Dermis blood vessel endothelial cell (primary cell): ENCODE data around the gene NAPB. TPM values are rescaled to one million over a fixed set of nuclear protein-coding genes. Genes with fewer than 3 reads are reported as not detected.
"Not testable (repeated sequence)": the region's sequence is repeated elsewhere in the genome, so short reads cannot be mapped to it uniquely, and the experiment has no call there.

Source experiments
- DNase-seq: peaks from one replicate; pipeline ENCODE4 v3.0.0; 2010
- total RNA-seq: library from RNA; depleted of rRNA; stranded (reverse); fragments of >200 nt; gene quantifications from 2 replicates; pipeline ENCODE4 v1.2.3, GENCODE V29; 2014

The NAPB gene
- 8.2 and 12.1 TPM in 2 replicates for total RNA-seq

- peak; percentile 96 for DNase-seq
Measured at GRCh38 chr20:23420943-23421931, at the start of gene NAPB. Gene NAPB (minus strand): TSS chr20:23421488. CDS start chr20:23421402, 86 bp downstream.

DNA sequence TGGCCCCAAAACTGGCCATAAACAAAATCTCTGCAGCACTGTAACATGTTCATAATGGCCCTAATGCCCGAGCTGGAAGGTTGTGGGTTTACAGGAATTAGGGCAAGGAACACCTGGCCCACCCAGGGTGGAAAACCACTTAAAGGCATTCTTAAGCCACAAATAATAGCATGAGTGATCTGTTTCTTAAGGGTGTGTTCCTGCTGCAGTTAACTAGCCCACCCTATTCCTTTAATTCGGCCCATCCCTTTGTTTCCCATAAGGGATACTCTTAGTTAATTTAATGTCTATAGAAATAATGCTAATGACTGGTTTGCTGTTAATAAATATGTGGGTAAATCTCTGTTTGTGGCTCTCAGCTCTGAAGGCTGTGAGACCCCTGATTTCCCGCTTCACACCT, 45.7 kb upstream of the NAPB start:
- DNase-seq: not testable (repeated sequence)

GRCh38 chr20:23461180-23461579, 39.9 kb upstream of the NAPB start:
- no peak for DNase-seq

GRCh38 chr20:23459461-23460150, 38.3 kb upstream of the NAPB start:
- no peak for DNase-seq

- DNase-seq: no peak
Measured at GRCh38 chr20:23456873-23457272, 35.6 kb upstream of the NAPB start.

DNA sequence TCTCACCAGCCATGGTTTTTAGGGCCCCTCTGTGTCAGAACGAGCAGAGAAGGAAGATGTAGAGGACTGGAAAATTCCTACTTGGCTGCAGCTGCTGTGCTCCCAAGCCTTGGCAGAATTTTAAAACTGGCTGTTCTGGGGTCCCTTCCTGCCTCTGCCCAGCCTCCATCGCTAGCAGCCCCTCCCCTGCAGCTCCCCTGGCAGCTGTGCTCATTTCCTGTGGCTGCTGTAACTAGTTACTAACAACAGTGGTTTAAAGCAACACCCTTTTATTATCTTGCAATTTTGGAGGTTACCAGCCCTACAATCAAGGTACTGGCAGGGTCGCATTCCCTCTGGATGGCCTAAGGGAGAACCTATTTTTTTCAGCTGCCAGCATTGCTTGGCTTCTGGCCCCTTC, 35.1 kb upstream of the NAPB start:
- DNase-seq: no peak

GRCh38 chr20:23455639-23456038, 34.4 kb upstream of the NAPB start:
- DNase-seq: no peak

- DNase-seq: no peak
Measured at GRCh38 chr20:23454816-23455215, 33.5 kb upstream of the NAPB start.

GRCh38 chr20:23453549-23454543, 32.6 kb upstream of the NAPB start:
- DNase-seq: no peak

DNA sequence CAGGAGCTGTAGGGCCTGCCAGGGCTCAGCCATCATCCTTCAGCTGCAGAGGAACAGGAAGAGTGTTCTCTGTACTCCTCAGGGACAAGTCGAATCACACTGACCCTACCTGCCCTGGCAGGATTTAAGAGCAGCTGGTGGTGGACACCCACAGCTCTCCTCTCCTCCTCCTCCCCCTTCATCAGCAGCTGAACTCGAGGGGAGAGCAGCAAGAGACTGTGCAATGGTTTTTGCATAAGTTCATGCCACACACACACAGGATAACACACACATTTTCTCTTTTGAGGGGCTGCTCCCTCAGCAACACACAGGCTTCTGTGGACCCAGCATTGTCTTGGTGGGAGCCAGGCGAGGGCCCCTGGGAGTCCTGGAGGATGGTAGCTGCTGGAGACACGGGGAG, 31.5 kb upstream of the NAPB start, which contains the start of gene CST11:
Gene CST11 (minus strand): TSS at position 101 of the 400 bp plus-strand sequence. CDS start 65 bp downstream, at position 36.
- no peak for DNase-seq

GRCh38 chr20:23451956-23452487, 30.7 kb upstream of the NAPB start:
- DNase-seq: no peak

- no peak for DNase-seq
Measured at GRCh38 chr20:23450877-23451276, 29.6 kb upstream of the NAPB start.

DNA sequence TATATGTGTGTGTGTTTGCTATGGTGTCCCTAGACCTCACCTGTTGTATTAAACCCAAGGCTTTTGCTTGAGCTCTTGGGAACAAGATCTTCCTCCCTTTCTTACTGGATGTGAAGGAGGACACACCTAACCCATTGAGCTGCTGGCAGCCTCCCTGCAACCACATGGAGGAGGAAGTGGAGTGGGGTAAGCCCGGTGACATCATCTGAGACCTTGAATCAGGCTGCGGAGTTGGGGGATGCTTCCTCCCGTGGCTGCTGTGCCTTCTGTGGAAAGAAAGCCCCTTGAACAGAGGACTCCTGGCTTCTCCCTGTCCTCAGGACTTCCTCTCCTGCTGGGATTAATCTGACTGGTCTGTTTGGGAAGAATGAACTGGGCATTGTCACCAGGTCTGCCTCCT, 28.1 kb upstream of the NAPB start:
- DNase-seq: no peak

- DNase-seq: no peak
Measured at GRCh38 chr20:23448167-23448566, 26.9 kb upstream of the NAPB start.

DNA sequence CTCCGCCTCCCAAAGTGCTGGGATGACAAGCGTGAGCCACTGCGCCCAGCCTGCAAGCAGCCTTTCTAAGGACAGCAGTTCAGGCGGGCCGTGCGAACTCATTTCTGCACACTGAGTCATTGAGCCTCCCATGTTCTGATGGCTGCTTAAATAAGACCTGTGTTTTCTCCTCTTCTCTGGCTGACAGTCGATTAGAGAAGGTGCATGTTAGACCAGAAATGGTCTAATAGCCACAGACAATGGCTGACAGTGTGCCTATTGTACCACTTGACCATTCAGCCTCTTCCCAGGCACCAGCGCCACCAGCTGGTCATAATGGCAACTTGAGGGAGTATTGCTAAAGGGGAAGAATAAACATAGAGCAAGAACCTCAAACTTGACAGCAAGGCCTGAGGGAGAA, 25.2 kb upstream of the NAPB start:
- peak; percentile 82 for DNase-seq

- DNase-seq: no peak
Measured at GRCh38 chr20:23445596-23446217, 24.4 kb upstream of the NAPB start.

- no peak for DNase-seq
Measured at GRCh38 chr20:23444859-23445258, 23.6 kb upstream of the NAPB start.

DNA sequence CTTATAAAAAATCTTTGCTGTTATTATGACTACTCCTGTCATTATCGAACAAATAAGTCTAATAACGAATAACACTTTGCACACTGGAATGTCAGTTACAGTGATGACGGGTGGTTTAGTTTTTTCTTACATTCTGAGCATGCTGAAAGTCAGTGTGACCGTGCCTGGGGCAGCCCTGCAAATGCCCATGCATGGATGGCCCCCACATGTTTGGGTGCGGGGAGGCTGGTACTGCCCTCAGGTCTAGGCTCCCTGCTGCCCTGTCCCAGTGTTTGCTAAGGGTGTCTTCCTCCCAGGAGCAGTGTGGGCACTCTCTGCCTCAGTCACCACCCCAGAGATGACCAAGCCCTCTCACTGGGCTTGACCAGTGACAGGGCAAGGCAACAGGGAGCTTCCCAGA, 21.1 kb upstream of the NAPB start:
- no peak for DNase-seq

DNA sequence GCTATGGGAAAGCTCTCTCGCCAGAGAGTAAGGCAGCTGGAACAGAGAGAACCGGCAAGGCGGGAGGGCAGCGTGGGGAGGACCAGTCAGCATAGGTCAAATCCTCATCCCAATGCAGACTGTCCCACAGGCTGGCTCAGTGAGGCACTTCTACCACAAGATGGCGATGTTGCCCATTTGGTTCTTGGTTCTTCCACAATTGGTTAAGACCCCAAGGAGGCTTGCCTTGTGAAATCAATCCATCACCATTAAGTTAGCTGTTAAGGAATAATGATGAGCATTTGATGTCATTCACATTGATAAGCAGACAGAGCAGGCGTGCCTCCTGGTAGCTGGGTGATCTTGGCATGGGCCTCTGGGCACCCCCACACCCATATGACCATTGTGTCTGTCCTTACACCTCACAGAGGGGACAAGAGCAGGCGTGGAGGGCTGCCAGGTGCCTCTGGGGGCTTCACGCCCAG, 20.6 kb upstream of the NAPB start:
- peak; percentile 86 for DNase-seq

DNA sequence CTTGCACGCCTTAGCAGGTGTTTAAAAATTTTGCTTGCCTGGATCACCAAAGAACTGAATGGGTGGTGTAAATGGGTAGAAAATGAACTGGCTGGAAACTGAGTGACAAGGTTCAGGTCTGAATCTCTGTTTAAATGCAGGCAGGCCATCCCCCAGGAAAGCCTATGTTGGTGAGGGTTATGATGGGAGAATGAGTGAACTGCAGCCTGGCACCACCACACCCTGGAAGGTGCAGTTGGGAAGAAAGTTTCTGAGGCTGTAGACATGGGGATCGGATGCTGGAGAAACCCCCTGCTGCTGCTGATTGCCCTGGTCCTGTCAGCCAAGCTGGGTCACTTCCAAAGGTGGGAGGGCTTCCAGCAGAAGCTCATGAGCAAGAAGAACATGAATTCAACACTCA, 18.7 kb upstream of the NAPB start:
- DNase-seq: no peak

DNA sequence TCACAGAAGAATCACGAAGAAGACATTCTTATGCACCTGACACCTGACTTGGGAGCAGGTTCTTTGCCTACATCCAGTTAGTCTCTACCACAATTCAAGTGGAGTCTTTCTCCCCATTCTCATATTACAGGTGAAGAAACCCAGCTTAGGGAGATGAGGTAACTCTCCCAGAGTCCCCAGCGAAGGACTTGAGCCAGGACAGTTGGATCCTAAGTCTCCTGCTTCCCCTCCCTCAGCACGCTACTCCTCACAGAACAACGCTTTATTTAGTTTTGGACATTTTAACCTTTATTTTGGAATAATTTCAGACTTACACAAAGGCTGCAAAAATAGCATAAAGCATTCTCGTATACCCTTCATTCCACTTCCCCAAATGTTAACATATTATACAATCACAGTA, 17.4 kb upstream of the NAPB start:
- DNase-seq: no peak
